ENCODE measurements around the gene AP1S1.
"Not testable (repeated sequence)": the region's sequence is repeated elsewhere in the genome, so short reads cannot be mapped to it uniquely, and the experiment has no call there.

AP1S1 gene

GRCh38 chr7:101112233-101112632 lies 42.0 kb upstream of the AP1S1 start:
- no peak for DNase-seq (ENCODE audit: low spot score)
- TF ChIP-seq CTCF (IDR thresholded peaks at IDR 0.05; ENCODE audit: extremely low read depth, missing control alignments) = no peak

- not testable (repeated sequence) for DNase-seq (ENCODE audit: low spot score)
Observed at GRCh38 chr7:101113140-101113539, 41.1 kb upstream of the AP1S1 start.

- no peak for DNase-seq (ENCODE audit: low spot score)
- TF ChIP-seq CTCF (IDR thresholded peaks at IDR 0.05; ENCODE audit: extremely low read depth, missing control alignments) = no peak
Observed at GRCh38 chr7:101113836-101114235, 40.4 kb upstream of the AP1S1 start.

GRCh38 chr7:101114492-101114891 lies 39.8 kb upstream of the AP1S1 start:
- no peak for DNase-seq (ENCODE audit: low spot score)
- TF ChIP-seq CTCF (IDR thresholded peaks at IDR 0.05; ENCODE audit: extremely low read depth, missing control alignments) = no peak

GRCh38 chr7:101115215-101115614 lies 39.1 kb upstream of the AP1S1 start:
- DNase-seq (ENCODE audit: low spot score) = no peak
- no peak for TF ChIP-seq CTCF (IDR thresholded peaks at IDR 0.05; ENCODE audit: extremely low read depth, missing control alignments)

GRCh38 chr7:101116898-101117297 lies 37.4 kb upstream of the AP1S1 start:
- no peak for DNase-seq (ENCODE audit: low spot score)

GRCh38 chr7:101118856-101119255 lies 35.4 kb upstream of the AP1S1 start:
- no peak for DNase-seq (ENCODE audit: low spot score)
- TF ChIP-seq CTCF (IDR thresholded peaks at IDR 0.05; ENCODE audit: extremely low read depth, missing control alignments) = no peak

More at GRCh38 chr7:101116898-101117297, 37.4 kb upstream of the AP1S1 start:
- no peak for TF ChIP-seq CTCF (IDR thresholded peaks at IDR 0.05; ENCODE audit: extremely low read depth, missing control alignments)

GRCh38 chr7:101119876-101120275 lies 34.4 kb upstream of the AP1S1 start:
- DNase-seq (ENCODE audit: low spot score) = no peak
- TF ChIP-seq CTCF (IDR thresholded peaks at IDR 0.05; ENCODE audit: extremely low read depth, missing control alignments) = no peak
